ENCODE results near the gene HGS. TPM values are rescaled to one million over a fixed set of nuclear protein-coding genes. Genes with fewer than 3 reads are reported as not detected.

HGS gene
- total and polyA plus RNA-seq, 2 of the 4 experiments (the other 2 are of a cell fraction): 52.5 to 137 TPM

GRCh38 chr17:81715107-81715871, 31.5 kb downstream of the HGS start:
- WGBS, 2 experiments (ENCODE audit: extremely low coverage in 2 of 2, insufficient read length in 1 of 2): 94% methylated on average over 2 of the region's 32 CpGs; no CpG with 5 or more reads in 1 of the 2 experiments

More at GRCh38 chr17:81715107-81715871, 31.5 kb downstream of the HGS start:
- Histone ChIP-seq H3K9me3 (ENCODE audit: control insufficient read depth, insufficient read depth, low read length) (no peaks in the 10 kb centered on the region), H3K4me3 (ENCODE audit: insufficient read depth, low read depth, low read length) (no peak overlapping the region), H3K14ac (replicated peaks; ENCODE audit: low read depth, low read length) (no peak overlapping the region), H2BK120ac (ENCODE audit: low read depth, low read length) (no peak overlapping the region), H4K91ac (ENCODE audit: insufficient read depth, low read depth, low read length) (no peak overlapping the region), H3K23ac (ENCODE audit: low read depth, low read length) (no peak overlapping the region), H4K5ac (ENCODE audit: low read depth, low read length) (no peak overlapping the region), H3K79me1 (ENCODE audit: low read depth in 1 of 2, low read length in 2 of 2) (peaks cover 14 to 30% of the 10 kb centered on the region in 2 experiments), H3K56ac (ENCODE audit: extremely low read depth, insufficient read depth, low read length) (no peak overlapping the region), H3K18ac (ENCODE audit: low read depth, low read length) (no peak overlapping the region), H2BK5ac (ENCODE audit: low read depth, low read length, poor library complexity, severe bottlenecking) (no peak overlapping the region), H3K4ac (ENCODE audit: low read depth, low read length) (no peak overlapping the region), H4K20me1 (ENCODE audit: insufficient read depth, low read length) (no peaks in the 10 kb centered on the region; the same call in 1 of the 2 replicates), H3K9me1 (ENCODE audit: insufficient read depth, low read length) (peaks cover 8% of the 10 kb centered on the region), H3K36me3 (ENCODE audit: control insufficient read depth, insufficient read depth, low read length) (peaks cover 2% of the 10 kb centered on the region; the same call in 1 of the 2 replicates), H2AFZ (replicated peaks; ENCODE audit: low read length, poor library complexity) (no peak overlapping the region), H3K27ac (ENCODE audit: insufficient read depth, low read length) (no peak overlapping the region), H2AK5ac (ENCODE audit: low read depth, low read length) (no peak overlapping the region), H2AK9ac (replicated peaks; ENCODE audit: low read depth, low read length, poor library complexity) (peak overlapping the region; percentile 28), H3K9ac (ENCODE audit: low read depth, low read length) (no peak overlapping the region), H3K4me2 (ENCODE audit: low read depth, low read length) (no peak overlapping the region), H2BK20ac (ENCODE audit: low read depth, low read length) (no peak overlapping the region), H3K4me1 (ENCODE audit: control insufficient read depth, insufficient read depth, low read length) (peaks cover 18% of the 10 kb centered on the region), H3K27me3 (ENCODE audit: control insufficient read depth, insufficient read depth, low read length) (no peaks in the 10 kb centered on the region), H2BK15ac (ENCODE audit: low read depth, low read length) (no peak overlapping the region), H4K8ac (ENCODE audit: low read depth in 2 of 2, low read length in 2 of 2) (no peak overlapping the region)
- no peak for ATAC-seq (ENCODE audit: low read depth)
- in situ Hi-C loops (cut with MboI; ENCODE audit: low sequenced_read_pairs) (no loop called here), intact Hi-C loops (cut with micrococcal nuclease) (no loop called here), dilution Hi-C loops (cut with HindIII; ENCODE audit: low sequenced_read_pairs, unreplicated experiment) (no loop called here)
- ChIA-PET CTCF (no interaction called here), POLR2A (ENCODE audit: unreplicated experiment) (no interaction called here)
- TF ChIP-seq SMC3 (IDR thresholded peaks at IDR 0.05; ENCODE audit: low read depth, low read length): no peak
- no peak for TF ChIP-seq ELK1 (IDR thresholded peaks at IDR 0.05; ENCODE audit: borderline replicate concordance, low read depth, low read length)
- TF ChIP-seq MAFK (IDR thresholded peaks at IDR 0.05; ENCODE audit: low read depth, low read length): no peak
- TF ChIP-seq CEBPB (IDR thresholded peaks at IDR 0.05; ENCODE audit: low read depth, low read length): no peak
- no peak for TF ChIP-seq FOS (IDR thresholded peaks at IDR 0.05; ENCODE audit: low read depth, low read length)
- no peak for TF ChIP-seq MAZ (IDR thresholded peaks at IDR 0.05; ENCODE audit: borderline replicate concordance, low read depth, low read length)
- TF ChIP-seq NFE2L2 (IDR thresholded peaks at IDR 0.05; ENCODE audit: low read depth, low read length): no peak
- TF ChIP-seq CHD1 (IDR thresholded peaks at IDR 0.05; ENCODE audit: low read depth, low read length): no peak
- TF ChIP-seq BHLHE40 (IDR thresholded peaks at IDR 0.05; ENCODE audit: low read depth, low read length): no peak
- no peak for TF ChIP-seq RAD21 (IDR thresholded peaks at IDR 0.05; ENCODE audit: low read length)
- no peak for DNase-seq
- BruUV-seq (replicated peaks): no TSS peak
